ENCODE data around the gene NSD1. TPM values are rescaled to one million over a fixed set of nuclear protein-coding genes. Genes with fewer than 3 reads are reported as not detected.
A peak's percentile ranks its signal among the peaks of the same experiment; 100 is the strongest.

NSD1 gene
- total and polyA plus RNA-seq, 2 of the 4 experiments (the other 2 are of a cell fraction), result 7.7 to 31.0 TPM

GRCh38 chr5:177309351-177310191, 176.0 kb downstream of the NSD1 start:
- ATAC-seq (ENCODE audit: low read depth), result peak; percentile 24
- no peak overlapping the region for H3K27ac ChIP-seq (ENCODE audit: insufficient read depth, low read length)
- no peak overlapping the region for H3K4me3 ChIP-seq (ENCODE audit: insufficient read depth, low read depth, low read length)
- no peaks in the 10 kb centered on the region for H3K27me3 ChIP-seq (ENCODE audit: control insufficient read depth, insufficient read depth, low read length)
- H3K56ac ChIP-seq (ENCODE audit: extremely low read depth, insufficient read depth, low read length), result no peak overlapping the region
- peak overlapping the region; percentile 48 for H2AK9ac ChIP-seq (replicated peaks; ENCODE audit: low read depth, low read length, poor library complexity)
- no peak overlapping the region for H3K4ac ChIP-seq (ENCODE audit: low read depth, low read length)
- peaks cover 7% of the 10 kb centered on the region; the same call in 1 of the 2 replicates for H3K4me1 ChIP-seq (ENCODE audit: control insufficient read depth, insufficient read depth, low read length)
- no peak overlapping the region for H2BK120ac ChIP-seq (ENCODE audit: low read depth, low read length)
- peaks cover 9 to 65% of the 10 kb centered on the region in 2 experiments; a peak in 3 of 4 replicates for H3K79me1 ChIP-seq (ENCODE audit: low read depth in 1 of 2, low read length in 2 of 2)
- no peak overlapping the region for H3K14ac ChIP-seq (replicated peaks; ENCODE audit: low read depth, low read length)
- H4K91ac ChIP-seq (ENCODE audit: insufficient read depth, low read depth, low read length), result no peak overlapping the region
- peaks cover 19% of the 10 kb centered on the region for H3K36me3 ChIP-seq (ENCODE audit: control insufficient read depth, insufficient read depth, low read length)
- no peak overlapping the region for H2BK15ac ChIP-seq (ENCODE audit: low read depth, low read length)
- H3K23ac ChIP-seq (ENCODE audit: low read depth, low read length), result no peak overlapping the region
- peak; percentile 65 for DNase-seq
- H4K8ac ChIP-seq (ENCODE audit: low read depth in 2 of 2, low read length in 2 of 2), result peak overlapping the region in 1 of 2 experiments; percentile 45; a peak in 1 of 4 replicates
- H3K9me1 ChIP-seq (ENCODE audit: insufficient read depth, low read length), result 0 out of 2 replicates have a peak, but pooled peaks cover 4% of the 10 kb centered on the region
- dilution Hi-C loops (cut with HindIII; ENCODE audit: low sequenced_read_pairs, unreplicated experiment) (no loop called here), in situ Hi-C loops (cut with MboI; ENCODE audit: low sequenced_read_pairs) (loop anchor here (5.0 kb wide), 1 partner anchor 138 kb away; the partner anchor contains the start of gene PRR7), intact Hi-C loops (cut with micrococcal nuclease) (loop anchor here (2.0 kb wide), 2 partner anchors 147 to 191 kb away; no protein-coding TSS in a partner anchor)
- no peak overlapping the region for H3K18ac ChIP-seq (ENCODE audit: low read depth, low read length)
- no peaks in the 10 kb centered on the region for H3K9me3 ChIP-seq (ENCODE audit: control insufficient read depth, insufficient read depth, low read length)
- H4K5ac ChIP-seq (ENCODE audit: low read depth, low read length), result no peak overlapping the region
- H3K4me2 ChIP-seq (ENCODE audit: low read depth, low read length), result no peak overlapping the region
- peaks cover 44% of the 10 kb centered on the region for H4K20me1 ChIP-seq (ENCODE audit: insufficient read depth, low read length)
- ChIA-PET POLR2A (ENCODE audit: unreplicated experiment) (no interaction called here), CTCF (interaction anchor here (0.6 to 1.6 kb wide), 10 partner anchors 10 to 238 kb away, joined by 3 to 8 read pairs (median 4); no protein-coding TSS in a partner anchor)
- H2AK5ac ChIP-seq (ENCODE audit: low read depth, low read length), result no peak overlapping the region; the same call in 1 of the 2 replicates
- 100% methylated on average over 1 of the region's 10 CpGs; no CpG with 5 or more reads in 1 of the 2 experiments for WGBS, 2 experiments (ENCODE audit: extremely low coverage in 2 of 2, insufficient read length in 1 of 2)
- H2BK5ac ChIP-seq (ENCODE audit: low read depth, low read length, poor library complexity, severe bottlenecking), result no peak overlapping the region
- peak overlapping the region; percentile 53 for H2AFZ ChIP-seq (replicated peaks; ENCODE audit: low read length, poor library complexity)
- BruUV-seq (replicated peaks), result no TSS peak
- TF ChIP-seq SMC3 (IDR thresholded peaks at IDR 0.05; ENCODE audit: low read depth, low read length) (peak; percentile 49; the same call in 1 of the 2 replicates), CEBPB (IDR thresholded peaks at IDR 0.05; ENCODE audit: low read depth, low read length) (no peak), RAD21 (IDR thresholded peaks at IDR 0.05; ENCODE audit: low read length) (peak; percentile 49), CTCF (conservative IDR thresholded peaks at IDR 0.05; ENCODE audit: low read depth, low read length) (peak; percentile 77), NFE2L2 (IDR thresholded peaks at IDR 0.05; ENCODE audit: low read depth, low read length) (no peak)
- H2BK20ac ChIP-seq (ENCODE audit: low read depth, low read length), result no peak overlapping the region
- no peak overlapping the region for H3K9ac ChIP-seq (ENCODE audit: low read depth, low read length)

Measured in IMR-90 (cell line).